NOMO-1 treated with DMSO at 0.1 percent for 48 hours (cell line): Measurements from ENCODE around the gene GAS6.

ENCODE experiments used
- DNase-seq: peaks from one replicate; lab custom pipeline; 2025; ENCODE audit not compliant: unreplicated experiment; lab: John Stamatoyannopoulos, UW

GAS6 gene

DNA sequence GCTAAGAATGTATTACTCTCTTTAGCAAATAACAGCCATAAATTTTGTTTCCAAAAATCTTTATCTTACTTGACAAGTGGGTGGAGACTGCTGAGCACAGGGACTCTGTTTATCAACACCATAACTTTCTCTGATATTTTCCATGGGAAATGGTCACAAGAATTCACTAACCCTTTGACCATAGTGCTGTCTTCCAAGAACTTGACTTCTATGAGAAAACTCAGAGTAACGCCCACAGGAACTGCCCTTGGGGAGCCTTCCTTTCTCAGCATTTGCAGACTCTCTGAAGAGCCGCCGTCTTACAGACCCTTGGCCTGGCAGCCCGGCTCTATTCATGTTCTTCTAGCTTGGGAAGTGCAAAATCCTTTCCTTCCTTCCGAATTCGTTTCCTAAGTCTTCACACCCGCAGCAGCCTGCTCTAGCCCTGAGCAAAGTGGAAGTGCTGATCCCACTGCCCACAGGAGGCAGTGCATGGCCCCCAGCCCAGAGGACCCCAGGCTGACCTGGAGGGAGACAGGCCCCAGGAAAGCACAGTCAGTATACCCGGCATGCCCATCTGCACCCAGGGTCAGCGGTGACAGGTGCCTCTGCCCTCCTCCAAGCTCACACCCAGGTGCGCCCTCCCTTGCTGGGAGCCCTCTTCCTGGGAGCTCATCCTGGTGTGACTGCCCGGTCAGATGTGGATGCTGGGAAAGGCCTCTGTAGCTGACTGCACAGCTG is 10.2 kb downstream of the GAS6 start:
- no peak for DNase-seq

DNA sequence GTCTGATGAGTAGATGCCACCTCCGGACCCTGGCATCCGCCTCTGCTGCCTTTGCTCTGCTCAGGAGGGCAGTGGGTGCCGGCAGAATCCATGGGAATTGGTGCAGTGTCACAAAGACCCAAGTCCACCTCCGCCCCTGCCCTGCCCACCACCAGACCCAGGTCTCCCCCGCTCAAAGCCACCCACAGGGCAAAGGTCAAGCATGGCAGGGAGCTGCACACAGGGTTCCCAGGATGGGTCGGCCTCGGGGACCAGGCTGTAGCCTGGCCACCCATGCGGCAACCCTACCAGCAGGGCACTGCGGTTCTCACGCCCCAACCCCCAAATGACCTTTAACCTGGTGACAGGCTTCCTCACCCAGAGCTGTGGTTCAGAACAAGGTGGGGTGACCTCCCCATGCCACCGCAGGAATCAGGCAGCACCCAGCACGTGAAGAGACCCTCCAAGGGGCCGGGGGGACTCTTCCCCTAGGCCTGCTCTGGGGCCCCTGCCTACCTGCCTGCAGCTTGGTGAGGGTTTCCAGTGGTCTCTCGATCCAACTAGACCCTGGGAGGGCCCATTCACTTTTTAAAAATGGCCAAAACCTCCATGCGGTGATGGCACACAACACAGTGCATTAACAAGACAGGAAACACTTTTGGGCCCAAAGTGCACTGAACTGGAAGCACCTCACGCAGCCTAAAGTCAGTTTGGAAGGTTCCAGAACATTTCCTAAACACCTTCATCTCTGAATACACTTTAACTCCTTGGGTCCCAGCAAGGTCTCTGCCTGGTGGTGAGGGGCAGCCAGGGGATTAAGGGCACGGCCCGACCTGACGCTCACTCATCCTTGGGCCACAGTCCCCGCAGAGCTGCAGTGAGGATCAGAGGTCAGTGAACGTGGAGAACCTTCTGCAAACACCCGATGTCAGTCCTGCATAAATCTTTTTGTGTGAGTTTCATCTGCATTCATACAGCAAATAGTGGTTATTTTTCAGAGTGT is 11.0 kb downstream of the GAS6 start:
- DNase-seq = no peak

DNA sequence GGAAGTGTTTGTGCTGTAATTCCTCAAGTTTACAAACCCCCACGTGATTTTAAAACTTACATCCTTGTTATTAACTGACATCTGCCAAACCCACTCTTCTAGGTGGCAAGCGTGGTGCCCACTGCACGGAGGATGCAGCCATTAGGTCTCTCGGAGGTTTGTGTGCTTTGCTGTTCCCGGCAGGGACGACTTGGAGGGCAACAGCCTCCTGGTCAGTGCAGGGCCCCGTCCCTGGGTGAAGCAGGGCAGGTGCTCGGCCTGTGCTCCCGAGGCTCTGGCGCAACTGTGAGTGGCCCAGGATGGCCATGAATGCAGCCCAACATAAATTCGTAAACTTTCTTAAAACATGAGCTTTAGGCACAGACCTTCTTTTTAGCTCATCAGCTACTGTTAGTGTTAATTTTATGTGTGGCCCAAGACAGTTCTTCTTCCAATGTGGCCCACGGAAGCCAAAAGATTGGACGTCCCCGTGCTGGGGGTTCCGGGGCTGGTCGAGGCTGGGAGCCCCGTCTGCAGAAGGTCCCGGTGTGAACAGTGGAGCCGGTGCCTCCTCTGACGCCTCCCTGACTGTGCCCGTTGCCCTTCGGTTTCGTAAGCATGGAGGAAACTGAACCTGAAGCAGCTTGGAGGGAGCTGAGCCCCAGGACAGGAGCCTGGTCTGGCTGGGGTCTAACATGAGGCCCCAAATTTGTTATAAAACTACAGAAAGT is 11.9 kb downstream of the GAS6 start:
- no peak for DNase-seq

DNA sequence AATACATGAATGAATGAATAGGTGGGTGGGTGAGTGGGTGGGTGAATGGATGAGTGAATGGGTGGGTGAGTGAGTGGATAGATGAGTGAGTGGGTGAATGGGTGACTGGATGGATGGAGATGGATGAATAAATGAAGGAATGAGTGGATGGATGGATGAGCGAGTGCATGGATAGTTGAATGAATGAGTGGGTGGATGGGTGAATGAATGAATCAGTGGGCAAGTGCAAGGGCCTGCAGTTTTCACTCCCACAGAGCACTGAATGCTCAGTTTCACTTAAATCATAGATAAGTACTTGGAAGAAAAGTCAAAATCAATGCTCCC is 12.4 kb downstream of the GAS6 start:
- no peak for DNase-seq

DNA sequence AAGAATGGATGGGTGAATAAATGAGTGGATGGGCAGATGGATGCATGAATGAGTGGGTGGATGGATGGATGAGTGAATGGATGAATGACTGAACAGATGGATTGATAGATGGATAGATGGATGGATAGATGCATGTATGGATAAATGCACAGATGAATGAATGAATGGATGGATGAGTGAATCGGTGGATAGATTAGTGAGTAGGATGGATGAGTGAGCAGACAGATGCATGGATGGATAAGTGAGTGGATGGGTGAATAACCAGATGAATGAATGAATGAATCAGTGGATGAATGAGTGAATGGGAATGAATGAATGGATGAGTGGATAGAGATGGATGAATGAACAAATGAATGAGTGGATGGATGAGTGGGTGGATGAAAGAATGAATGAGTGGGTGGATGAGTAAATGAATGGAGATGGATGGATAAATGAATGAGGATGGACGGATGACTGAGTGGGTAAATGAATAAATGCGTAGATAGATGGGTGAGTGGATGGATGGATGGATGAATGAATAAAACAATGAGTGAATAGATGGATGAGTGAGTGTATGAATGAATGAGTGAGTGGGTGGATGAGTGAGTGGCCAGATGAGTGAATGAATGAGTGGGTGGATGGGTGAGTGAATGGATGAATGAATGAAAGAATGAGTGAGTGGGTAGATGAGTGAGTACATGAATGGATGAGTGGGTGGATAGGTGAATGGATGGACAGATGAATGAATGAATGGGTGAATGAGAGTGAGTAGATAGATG is 13.0 kb downstream of the GAS6 start:
- no peak for DNase-seq

- no peak for DNase-seq
Observed at GRCh38 chr13:113849981-113850721, 13.7 kb downstream of the GAS6 start.

- DNase-seq = no peak
Observed at GRCh38 chr13:113849546-113849945, 14.3 kb downstream of the GAS6 start.

DNA sequence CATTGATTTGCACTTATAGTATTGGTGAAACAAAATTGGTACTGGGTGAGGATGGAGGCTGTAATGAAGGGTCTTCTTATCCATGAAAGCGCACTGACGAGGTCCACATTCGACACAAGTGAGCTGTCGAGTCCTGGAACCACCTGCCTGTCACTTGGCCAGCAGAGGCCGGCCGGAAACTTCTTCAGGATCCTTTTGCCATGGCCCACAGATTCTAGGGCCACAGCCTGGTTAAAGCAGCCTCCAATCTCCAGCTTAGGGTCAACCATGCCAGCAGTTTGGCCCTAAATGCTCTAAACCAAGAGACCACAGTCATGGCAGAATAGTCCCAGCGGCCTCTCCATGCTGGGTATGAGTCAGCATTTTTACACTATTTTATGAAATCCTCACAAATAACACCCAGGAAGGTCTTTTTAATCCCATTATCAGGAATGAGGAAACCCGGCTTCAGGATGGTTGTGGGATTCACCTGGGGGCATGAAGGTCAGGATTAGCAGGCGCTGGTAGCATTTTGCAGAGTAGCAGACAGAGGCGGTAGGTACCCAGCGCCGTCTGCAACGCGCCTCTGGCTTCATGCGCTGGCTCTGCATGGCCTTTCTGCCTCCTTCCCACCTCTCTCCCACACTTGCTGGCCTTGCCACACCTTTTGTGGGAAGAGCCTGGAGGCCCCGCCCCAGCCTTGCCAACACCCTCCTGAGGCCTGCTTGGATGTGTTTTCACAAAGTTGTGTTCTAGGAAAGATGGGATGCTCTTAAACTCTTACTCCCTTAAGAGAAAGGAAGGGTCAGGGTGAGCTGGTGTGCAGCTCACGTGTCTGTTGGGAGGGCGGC is 15.2 kb downstream of the GAS6 start:
- DNase-seq = no peak

GRCh38 chr13:113848020-113848419 is 15.9 kb downstream of the GAS6 start:
- no peak for DNase-seq

DNA sequence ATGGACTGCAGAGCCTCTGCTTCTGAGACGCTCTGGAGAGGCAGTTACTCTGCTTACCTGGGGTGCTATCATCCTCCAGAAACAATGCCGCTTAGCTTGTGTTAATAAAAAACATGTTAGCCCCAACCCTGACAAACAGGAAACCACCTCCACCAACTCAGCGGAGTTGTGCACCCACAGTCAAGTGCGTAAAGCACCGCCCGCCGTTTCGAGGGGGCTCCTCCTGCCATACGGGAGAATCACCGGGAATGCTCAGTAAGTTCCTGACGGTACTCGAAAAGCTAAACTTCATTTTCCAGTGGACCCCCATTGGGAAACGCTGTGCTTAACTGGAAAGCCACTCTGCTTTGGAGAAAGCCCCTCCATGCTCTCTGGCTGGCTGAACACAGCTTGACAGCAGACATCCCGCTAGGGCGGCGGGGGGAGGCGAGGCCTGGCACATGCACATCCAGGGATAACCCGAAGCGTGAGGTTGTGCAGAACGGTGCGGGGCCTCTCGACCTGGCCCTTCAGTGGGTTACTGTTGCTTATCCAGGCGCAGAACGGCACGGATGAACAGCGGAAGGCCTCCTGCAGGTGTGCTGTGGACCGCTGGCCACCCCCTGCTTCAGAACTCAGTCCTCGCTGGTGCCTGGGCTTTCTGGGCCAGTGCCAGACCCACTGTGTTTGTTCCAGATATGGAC is 17.1 kb downstream of the GAS6 start:
- no peak for DNase-seq

GRCh38 chr13:113845723-113846635 is 17.9 kb downstream of the GAS6 start:
- no peak for DNase-seq

DNA sequence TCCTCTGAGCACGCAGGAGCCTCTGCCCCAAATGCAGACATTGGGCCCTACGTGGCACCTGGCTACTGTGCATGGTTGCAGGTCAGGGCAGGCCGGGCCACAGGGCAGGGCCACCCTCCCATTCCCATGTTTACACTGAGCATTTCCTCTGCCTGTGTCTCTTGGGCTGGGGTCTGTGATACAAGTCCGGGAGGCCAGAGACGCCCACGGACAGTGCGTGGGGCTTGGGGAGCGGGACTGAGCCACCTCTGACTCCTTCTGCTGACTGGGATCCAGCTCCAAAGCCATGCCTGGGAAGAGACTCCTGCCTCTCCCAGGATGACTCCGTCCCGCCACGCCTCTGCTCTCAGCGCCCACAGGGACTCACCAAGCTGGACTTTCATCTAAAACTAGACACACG is 18.8 kb downstream of the GAS6 start:
- DNase-seq = no peak

- no peak for DNase-seq
Observed at GRCh38 chr13:113843864-113844556, 19.9 kb downstream of the GAS6 start.

DNA sequence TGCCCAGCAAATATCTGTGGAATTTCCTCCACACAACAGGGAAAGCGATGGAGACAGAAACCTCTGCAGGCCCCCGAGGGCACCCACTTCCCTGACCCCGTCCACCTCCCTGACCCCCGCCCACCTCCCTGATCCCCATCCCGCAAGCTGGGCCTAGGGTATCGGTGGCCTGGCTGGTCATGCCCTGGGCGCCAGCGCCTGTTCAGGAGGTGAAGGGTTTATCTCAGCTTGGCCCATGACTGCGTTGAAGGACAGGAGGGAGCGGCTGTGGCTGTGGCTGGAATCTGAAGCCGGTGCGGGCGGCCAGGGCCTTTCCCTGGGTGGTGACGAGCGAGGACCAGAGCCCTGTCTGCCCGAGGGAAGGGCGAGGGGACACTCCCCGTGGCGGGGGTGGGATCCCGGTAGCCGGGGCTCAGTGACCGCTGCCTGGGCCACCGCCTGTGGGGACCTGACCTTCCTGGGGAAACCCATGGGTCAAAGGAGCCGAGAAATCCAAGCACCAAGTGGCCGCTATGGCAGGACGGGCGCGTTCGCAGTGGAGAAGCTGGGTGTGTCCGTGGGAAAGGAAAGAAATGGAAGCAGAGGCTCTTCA is 20.7 kb downstream of the GAS6 start:
- no peak for DNase-seq

- DNase-seq = no peak
Observed at GRCh38 chr13:113842336-113843062, 21.4 kb downstream of the GAS6 start.

- no peak for DNase-seq
Observed at GRCh38 chr13:113841353-113841650, 22.6 kb downstream of the GAS6 start.
